ENCODE data around the gene USP21. TPM values are rescaled to one million over a fixed set of nuclear protein-coding genes. Genes with fewer than 3 reads are reported as not detected.

The USP21 gene
- polyA plus RNA-seq, 3 donors = 11.0 to 42.8 (median 11.3) TPM

DNA sequence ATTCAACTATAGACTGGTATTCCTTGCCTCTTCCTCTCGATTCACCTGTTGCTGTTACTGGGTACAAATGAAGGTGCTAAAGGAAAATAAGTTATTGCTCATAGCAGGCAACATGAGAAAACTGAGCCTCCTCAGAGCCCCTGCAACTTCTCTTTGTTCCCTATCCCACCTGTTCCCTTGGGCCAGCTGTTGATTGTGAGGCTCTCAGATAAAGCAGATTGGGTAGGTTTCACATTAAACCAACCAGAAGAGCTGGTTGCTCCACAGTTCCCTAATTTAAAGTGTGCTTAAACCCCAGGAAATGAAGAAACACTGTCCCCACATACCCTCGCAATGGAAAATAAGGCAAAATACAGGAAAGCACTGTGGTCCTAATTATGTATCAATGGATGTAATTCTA lies 31.7 kb upstream of the USP21 start:
- H3K4me1 Mint-ChIP-seq = peaks cover 64% of the 10 kb centered on the region
- H3K36me3 Mint-ChIP-seq = peaks cover 63 to 71% of the 10 kb centered on the region in 2 donors
- peak in 2 of 3 donors; percentile 24 to 53 for DNase-seq
- Histone ChIP-seq H3K9me3 (replicated peaks in 1 of 2; ENCODE audit: control insufficient read depth in 1 of 2, insufficient read depth in 1 of 2, low read length in 2 of 2) (no peaks in the 10 kb centered on the region), H2AFZ (ENCODE audit: insufficient read depth, low read depth, low read length, poor library complexity, severe bottlenecking) (no peak overlapping the region), H3K27ac (ENCODE audit: low read depth in 1 of 2, low read length in 2 of 2) (peak overlapping the region in 1 of 2 donors; percentile 75), H3K36me3 (replicated peaks in 1 of 2; ENCODE audit: control insufficient read depth in 1 of 2, insufficient read depth in 2 of 2, low read length in 2 of 2) (peaks cover 38 to 79% of the 10 kb centered on the region in 2 donors), H3K4me1 (ENCODE audit: control insufficient read depth in 1 of 2, insufficient read depth in 2 of 2, low read length in 2 of 2) (peaks cover 46 to 65% of the 10 kb centered on the region in 2 donors), H4K20me1 (ENCODE audit: insufficient read depth, low read length) (peaks cover 48% of the 10 kb centered on the region), H3K4me2 (replicated peaks; ENCODE audit: extremely low read depth, low read length, poor library complexity, severe bottlenecking) (peak overlapping the region; percentile 67), H3K79me2 (ENCODE audit: insufficient read depth, low read length) (peaks cover 87% of the 10 kb centered on the region), H3K27me3 (ENCODE audit: control insufficient read depth in 2 of 2, insufficient read depth in 2 of 2, low read length in 2 of 2) (no peaks in the 10 kb centered on the region), H3K4me3 (replicated peaks in 1 of 3; ENCODE audit: low read depth in 2 of 3, low read length in 3 of 3) (peak overlapping the region in 1 of 3 experiments; percentile 52), H3K9ac (ENCODE audit: insufficient read depth, low read length, poor library complexity, severe bottlenecking) (no peak overlapping the region)
- peak overlapping the region in 1 of 2 donors; percentile 47 for H3K4me3 Mint-ChIP-seq
- intact Hi-C loops (cut with micrococcal nuclease) = no loop called here
- H3K9me3 Mint-ChIP-seq = peaks cover 0 to 2% (median 0%) of the 10 kb centered on the region in 7 donors
- peaks cover 0 to 2% (median 1%) of the 10 kb centered on the region in 3 donors for H3K27me3 Mint-ChIP-seq (ENCODE audit: low read depth in 3 of 3)
- WGBS (ENCODE audit: insufficient coverage) = no CpG with 5 or more reads among the region's 2 CpGs
- TF ChIP-seq, protein P1, sequence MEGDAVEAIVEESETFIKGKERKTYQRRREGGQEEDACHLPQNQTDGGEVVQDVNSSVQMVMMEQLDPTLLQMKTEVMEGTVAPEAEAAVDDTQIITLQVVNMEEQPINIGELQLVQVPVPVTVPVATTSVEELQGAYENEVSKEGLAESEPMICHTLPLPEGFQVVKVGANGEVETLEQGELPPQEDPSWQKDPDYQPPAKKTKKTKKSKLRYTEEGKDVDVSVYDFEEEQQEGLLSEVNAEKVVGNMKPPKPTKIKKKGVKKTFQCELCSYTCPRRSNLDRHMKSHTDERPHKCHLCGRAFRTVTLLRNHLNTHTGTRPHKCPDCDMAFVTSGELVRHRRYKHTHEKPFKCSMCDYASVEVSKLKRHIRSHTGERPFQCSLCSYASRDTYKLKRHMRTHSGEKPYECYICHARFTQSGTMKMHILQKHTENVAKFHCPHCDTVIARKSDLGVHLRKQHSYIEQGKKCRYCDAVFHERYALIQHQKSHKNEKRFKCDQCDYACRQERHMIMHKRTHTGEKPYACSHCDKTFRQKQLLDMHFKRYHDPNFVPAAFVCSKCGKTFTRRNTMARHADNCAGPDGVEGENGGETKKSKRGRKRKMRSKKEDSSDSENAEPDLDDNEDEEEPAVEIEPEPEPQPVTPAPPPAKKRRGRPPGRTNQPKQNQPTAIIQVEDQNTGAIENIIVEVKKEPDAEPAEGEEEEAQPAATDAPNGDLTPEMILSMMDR (IDR thresholded peaks at IDR 0.05) = no peak
- H3K27ac Mint-ChIP-seq = peak overlapping the region; percentile 61 to 88 (median 81)

DNA sequence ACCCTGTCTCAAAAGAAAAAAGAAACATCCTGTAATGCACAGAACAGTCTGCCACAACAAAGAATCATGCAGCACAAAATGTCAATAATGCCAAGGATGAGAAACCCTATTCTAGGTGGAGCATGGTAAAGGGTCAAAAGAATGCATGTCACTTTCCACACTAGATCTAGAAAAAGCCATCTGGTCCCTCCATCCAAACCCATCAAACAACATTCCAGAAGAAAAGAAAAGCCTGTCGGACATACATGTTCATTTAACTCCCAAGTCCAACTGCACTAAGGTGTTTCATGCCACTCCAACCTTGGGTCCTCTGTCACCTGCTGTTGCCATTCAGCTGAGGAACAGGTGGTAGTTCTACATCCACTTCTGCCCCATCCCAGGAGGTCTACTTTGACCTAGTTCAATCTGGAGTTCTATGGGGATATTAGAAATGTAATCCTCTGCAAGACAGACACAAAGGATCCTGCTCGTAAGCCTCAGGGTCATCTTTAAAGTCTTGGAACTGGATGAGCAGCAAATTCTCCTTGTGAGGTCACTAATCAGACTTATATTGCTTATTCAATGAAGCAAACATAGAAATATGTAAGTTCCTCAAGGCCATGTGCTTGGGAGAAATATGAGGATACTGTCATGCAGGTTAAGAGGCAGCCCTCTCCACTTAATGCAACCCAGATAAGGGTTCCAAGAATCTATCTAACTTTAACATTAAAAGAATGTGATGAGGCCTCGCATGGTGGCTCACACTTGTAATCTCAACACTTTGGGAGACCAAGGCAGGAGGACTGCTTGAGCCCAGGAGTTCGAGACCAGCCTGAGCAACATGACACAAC lies 30.5 kb upstream of the USP21 start:
- Histone ChIP-seq H3K27me3 (ENCODE audit: control insufficient read depth in 2 of 2, insufficient read depth in 2 of 2, low read length in 2 of 2) (no peaks in the 10 kb centered on the region), H3K9me3 (replicated peaks in 1 of 2; ENCODE audit: control insufficient read depth in 1 of 2, insufficient read depth in 1 of 2, low read length in 2 of 2) (no peaks in the 10 kb centered on the region), H3K4me1 (ENCODE audit: control insufficient read depth in 1 of 2, insufficient read depth in 2 of 2, low read length in 2 of 2) (peaks cover 47 to 63% of the 10 kb centered on the region in 2 donors), H3K4me3 (replicated peaks in 1 of 3; ENCODE audit: low read depth in 2 of 3, low read length in 3 of 3) (peak overlapping the region in 1 of 3 experiments; percentile 52), H3K79me2 (ENCODE audit: insufficient read depth, low read length) (peaks cover 94% of the 10 kb centered on the region), H3K4me2 (replicated peaks; ENCODE audit: extremely low read depth, low read length, poor library complexity, severe bottlenecking) (no peak overlapping the region), H3K9ac (ENCODE audit: insufficient read depth, low read length, poor library complexity, severe bottlenecking) (no peak overlapping the region), H2AFZ (ENCODE audit: insufficient read depth, low read depth, low read length, poor library complexity, severe bottlenecking) (no peak overlapping the region), H3K36me3 (replicated peaks in 1 of 2; ENCODE audit: control insufficient read depth in 1 of 2, insufficient read depth in 2 of 2, low read length in 2 of 2) (peaks cover 28 to 67% of the 10 kb centered on the region in 2 donors), H3K27ac (ENCODE audit: low read depth in 1 of 2, low read length in 2 of 2) (peak overlapping the region in 1 of 2 donors; percentile 75), H4K20me1 (ENCODE audit: insufficient read depth, low read length) (peaks cover 44% of the 10 kb centered on the region)
- Mint-ChIP-seq H3K4me1 (peaks cover 56% of the 10 kb centered on the region), H3K36me3 (peaks cover 52 to 60% of the 10 kb centered on the region in 2 donors), H3K27ac (peak overlapping the region in 2 of 7 donors; percentile 32 to 76), H3K27me3 (ENCODE audit: low read depth in 3 of 3) (peaks cover 0 to 2% (median 1%) of the 10 kb centered on the region in 3 donors), H3K9me3 (no peaks in the 10 kb centered on the region), H3K4me3 (no peak overlapping the region)
- intact Hi-C loops (cut with micrococcal nuclease) = no loop called here
- 96% methylated on average over 4 of the region's 4 CpGs for WGBS (ENCODE audit: insufficient coverage)
- DNase-seq = no peak
- TF ChIP-seq, protein P1 (IDR thresholded peaks at IDR 0.05) = no peak

Measured in CD14-positive monocyte (primary cell).